Measurements from ENCODE around the gene SEC16B. TPM values are rescaled to one million over a fixed set of nuclear protein-coding genes. Genes with fewer than 3 reads are reported as not detected.

The SEC16B gene
- total and polyA plus RNA-seq, 10 donors, result 2.9 to 15.4 (median 7.8) TPM

DNA sequence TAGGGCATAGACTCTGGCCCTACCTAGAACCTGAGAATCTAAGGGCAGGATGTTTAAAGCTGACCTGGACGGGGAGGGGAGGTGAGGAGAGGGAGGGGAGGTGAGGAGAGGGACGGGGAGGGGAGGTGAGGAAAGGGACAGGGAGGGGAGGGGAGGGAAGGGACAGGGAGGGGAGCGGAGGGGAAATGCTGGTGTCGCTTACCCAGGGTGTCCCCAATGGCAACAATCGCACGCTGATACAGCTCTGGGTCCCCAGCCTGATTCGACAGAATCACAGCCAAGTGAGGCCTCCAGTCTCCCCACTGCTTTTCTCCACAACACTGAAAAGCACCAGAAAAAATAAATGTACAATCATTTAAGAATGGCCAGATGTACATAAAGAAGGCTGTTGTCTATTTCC is 22.2 kb downstream of the SEC16B start:
- WGBS, 5 donors, result 80 to 88% (median 84%) methylated on average over 6 to 7 of the region's 7 CpGs
- Histone ChIP-seq H3K9me3 (no peaks in the 10 kb centered on the region), H3K36me3 (peaks cover 0 to 5% (median 0%) of the 10 kb centered on the region in 6 donors), H3K27ac (no peak overlapping the region), H3K4me1 (peaks cover 0 to 26% (median 0%) of the 10 kb centered on the region in 6 donors), H3K27me3 (replicated peaks in 1 of 7) (no peaks in the 10 kb centered on the region), H3K4me3 (no peak overlapping the region)
- intact Hi-C loops (cut with DNase I; ENCODE audit: low total_unique reads), result loop anchor here (5.0 kb wide), 1 partner anchor 240 kb away; no protein-coding TSS in a partner anchor
- no peak for DNase-seq
- TF ChIP-seq, protein P1, sequence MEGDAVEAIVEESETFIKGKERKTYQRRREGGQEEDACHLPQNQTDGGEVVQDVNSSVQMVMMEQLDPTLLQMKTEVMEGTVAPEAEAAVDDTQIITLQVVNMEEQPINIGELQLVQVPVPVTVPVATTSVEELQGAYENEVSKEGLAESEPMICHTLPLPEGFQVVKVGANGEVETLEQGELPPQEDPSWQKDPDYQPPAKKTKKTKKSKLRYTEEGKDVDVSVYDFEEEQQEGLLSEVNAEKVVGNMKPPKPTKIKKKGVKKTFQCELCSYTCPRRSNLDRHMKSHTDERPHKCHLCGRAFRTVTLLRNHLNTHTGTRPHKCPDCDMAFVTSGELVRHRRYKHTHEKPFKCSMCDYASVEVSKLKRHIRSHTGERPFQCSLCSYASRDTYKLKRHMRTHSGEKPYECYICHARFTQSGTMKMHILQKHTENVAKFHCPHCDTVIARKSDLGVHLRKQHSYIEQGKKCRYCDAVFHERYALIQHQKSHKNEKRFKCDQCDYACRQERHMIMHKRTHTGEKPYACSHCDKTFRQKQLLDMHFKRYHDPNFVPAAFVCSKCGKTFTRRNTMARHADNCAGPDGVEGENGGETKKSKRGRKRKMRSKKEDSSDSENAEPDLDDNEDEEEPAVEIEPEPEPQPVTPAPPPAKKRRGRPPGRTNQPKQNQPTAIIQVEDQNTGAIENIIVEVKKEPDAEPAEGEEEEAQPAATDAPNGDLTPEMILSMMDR (IDR thresholded peaks at IDR 0.05 in 8 of 11, conservative IDR thresholded peaks at IDR 0.05 in 3 of 11), result no peak
- TF ChIP-seq POLR2AphosphoS5 (IDR thresholded peaks at IDR 0.05), result no peak
- no peak for TF ChIP-seq POLR2A (IDR thresholded peaks at IDR 0.05)

DNA sequence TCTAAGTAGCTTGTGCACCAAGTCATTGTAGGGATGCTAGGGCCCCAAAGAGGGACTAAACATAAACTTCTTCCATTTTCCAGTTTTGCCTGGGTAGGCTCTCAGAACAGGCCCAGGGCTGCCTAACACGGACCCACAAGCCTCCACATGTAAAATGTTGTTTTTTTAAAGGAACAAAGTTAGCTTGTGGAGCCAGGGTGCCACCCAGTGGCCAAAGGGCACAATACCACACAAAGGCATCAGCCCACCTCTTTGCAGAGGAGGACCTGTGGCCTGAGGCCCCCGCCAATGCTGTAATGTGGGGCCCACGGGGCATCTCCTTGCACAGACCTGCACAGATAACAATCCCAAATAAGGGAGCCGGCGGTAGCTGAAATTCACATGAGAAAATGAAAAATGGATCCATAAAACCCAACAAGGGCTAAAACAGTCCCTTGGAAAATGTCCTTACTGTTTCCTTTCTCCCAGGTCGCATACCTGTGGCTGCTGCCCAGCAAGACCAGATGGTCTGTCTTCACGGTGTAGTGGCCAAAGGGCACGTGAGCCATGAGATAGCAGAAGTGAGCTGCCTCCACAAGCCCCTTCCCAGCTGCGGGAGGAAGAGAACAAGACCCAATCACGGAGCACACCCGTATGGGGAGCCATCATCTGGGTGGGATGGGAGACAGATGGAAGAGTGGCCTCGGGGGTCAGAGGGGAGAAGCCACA is 23.8 kb downstream of the SEC16B start:
- no peak for TF ChIP-seq POLR2AphosphoS5 (IDR thresholded peaks at IDR 0.05)
- TF ChIP-seq, protein P1 (IDR thresholded peaks at IDR 0.05 in 8 of 11, conservative IDR thresholded peaks at IDR 0.05 in 3 of 11), result peak; percentile 10 to 80 (median 69)
- no peak for DNase-seq
- Histone ChIP-seq H3K4me1 (peaks cover 0 to 26% (median 0%) of the 10 kb centered on the region in 6 donors), H3K4me3 (no peak overlapping the region), H3K36me3 (peaks cover 0 to 16% (median 0%) of the 10 kb centered on the region in 6 donors), H3K27me3 (replicated peaks in 1 of 7) (no peaks in the 10 kb centered on the region), H3K27ac (no peak overlapping the region), H3K9me3 (no peaks in the 10 kb centered on the region)
- intact Hi-C loops (cut with DNase I; ENCODE audit: low total_unique reads), result loop anchor here (5.0 kb wide), 1 partner anchor 241 kb away; no protein-coding TSS in a partner anchor
- WGBS, 5 donors, result 47 to 64% (median 56%) methylated on average over 12 of the region's 12 CpGs

DNA sequence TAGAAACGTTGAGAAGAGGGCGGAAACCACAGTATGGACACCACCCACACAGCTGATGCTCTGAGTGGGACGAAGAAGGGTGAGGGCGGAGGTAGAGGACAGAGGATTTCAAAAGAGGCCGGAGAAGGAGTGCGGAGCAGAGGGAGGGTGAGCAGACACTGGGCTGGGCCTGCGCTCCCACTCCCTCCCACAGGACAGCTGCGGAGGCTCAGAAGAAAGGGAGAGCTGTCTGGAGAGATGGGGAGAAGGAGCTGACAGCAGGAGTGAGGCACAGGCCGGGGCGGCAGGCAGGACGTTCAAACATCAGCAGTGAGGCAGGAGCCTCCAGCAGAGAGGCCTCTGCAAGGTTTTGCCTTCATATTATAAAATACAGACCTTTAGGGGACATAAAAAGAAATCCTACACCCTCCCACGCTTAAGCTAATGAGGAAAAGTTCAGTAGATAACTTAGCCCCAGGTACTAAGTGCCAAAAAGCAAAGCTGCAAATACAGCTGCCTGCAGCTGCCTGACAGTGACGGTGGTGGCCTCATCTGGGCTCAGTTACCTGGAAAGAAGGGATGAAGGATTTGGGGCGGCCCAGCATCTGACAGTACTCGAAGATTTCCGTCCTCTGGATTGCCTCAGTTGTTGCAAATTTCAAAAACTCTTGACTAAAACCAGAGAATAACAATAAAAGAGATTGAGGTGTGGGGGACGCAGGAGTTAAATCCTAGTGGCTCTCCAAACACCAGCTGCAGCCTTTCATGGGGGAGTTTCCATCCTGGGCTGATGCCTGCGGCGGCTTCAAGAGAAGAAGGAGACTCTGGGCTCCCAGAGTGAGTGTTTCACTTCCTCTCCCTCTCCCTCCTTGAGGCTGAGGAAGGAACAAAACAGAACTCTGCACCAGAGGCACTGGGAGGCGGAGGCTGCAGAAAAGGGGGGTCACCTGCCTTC is 25.6 kb downstream of the SEC16B start:
- Histone ChIP-seq H3K4me1 (peaks cover 0 to 26% (median 0%) of the 10 kb centered on the region in 6 donors), H3K4me3 (no peak overlapping the region), H3K27ac (no peak overlapping the region), H3K27me3 (replicated peaks in 1 of 7) (no peaks in the 10 kb centered on the region), H3K9me3 (no peaks in the 10 kb centered on the region), H3K36me3 (peaks cover 0 to 32% (median 0%) of the 10 kb centered on the region in 6 donors)
- intact Hi-C loops (cut with DNase I; ENCODE audit: low total_unique reads), result no loop called here
- TF ChIP-seq POLR2A (IDR thresholded peaks at IDR 0.05) (no peak), POLR2AphosphoS5 (IDR thresholded peaks at IDR 0.05) (peak in 1 of 3 donors; percentile 59)
- TF ChIP-seq, protein P1 (IDR thresholded peaks at IDR 0.05 in 8 of 11, conservative IDR thresholded peaks at IDR 0.05 in 3 of 11), result no peak
- no peak for DNase-seq
- 74 to 84% (median 79%) methylated on average over 20 of the region's 20 CpGs for WGBS, 5 donors
